ENCODE measurements around the gene GPC6.

- no peak for TF ChIP-seq GABPA (IDR thresholded peaks at IDR 0.05; ENCODE audit: low read depth)
- no peak for TF ChIP-seq CTCF (IDR thresholded peaks at IDR 0.05)
- TF ChIP-seq FOSL2 (IDR thresholded peaks at IDR 0.05; ENCODE audit: borderline replicate concordance, low read depth), result no peak
- no peak for TF ChIP-seq EP300 (IDR thresholded peaks at IDR 0.05; ENCODE audit: borderline replicate concordance in 1 of 2, low read depth in 1 of 2, low read length in 1 of 2)
- no peak for TF ChIP-seq ELF1 (IDR thresholded peaks at IDR 0.05)
- no peak for TF ChIP-seq JUND (IDR thresholded peaks at IDR 0.05)
- no peak for TF ChIP-seq POLR2AphosphoS5 (IDR thresholded peaks at IDR 0.05; ENCODE audit: low read depth, low read length)
- no peak for TF ChIP-seq YY1 (IDR thresholded peaks at IDR 0.05; ENCODE audit: low read depth)
Observed at GRCh38 chr13:93767180-93767916, 540.7 kb downstream of the GPC6 start.
